Measurements from ENCODE around the gene CEP350.
A peak's percentile ranks its signal among the peaks of the same experiment; 100 is the strongest.
"Not testable (repeated sequence)": the region's sequence is repeated elsewhere in the genome, so short reads cannot be mapped to it uniquely, and the experiment has no call there.

The CEP350 gene

GRCh38 chr1:180123463-180123936, 168.9 kb downstream of the CEP350 start:
- DNase-seq = no peak

- DNase-seq = no peak
These were observed 176.0 kb downstream of the CEP350 start for GRCh38 chr1:180130651-180131050.

DNA sequence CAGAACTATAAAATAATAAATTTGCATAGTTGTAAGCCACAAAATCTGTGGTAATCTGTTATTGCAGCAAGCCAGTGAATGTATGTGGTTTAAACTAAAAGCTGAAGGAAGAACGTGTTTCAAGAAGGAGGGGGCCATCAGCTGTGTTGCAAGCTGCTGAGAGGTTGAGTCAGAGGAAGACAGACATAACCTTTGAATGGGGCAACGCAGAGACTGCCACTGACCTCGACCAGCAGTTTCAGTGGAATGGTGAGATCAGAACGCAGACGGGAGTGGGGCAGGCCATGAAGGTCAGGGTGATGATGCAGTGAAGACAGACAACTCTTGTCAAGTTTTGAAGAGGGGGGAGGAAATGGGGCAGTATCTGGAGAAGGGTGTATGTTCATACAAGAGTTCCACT, 176.9 kb downstream of the CEP350 start:
- DNase-seq = no peak

DNA sequence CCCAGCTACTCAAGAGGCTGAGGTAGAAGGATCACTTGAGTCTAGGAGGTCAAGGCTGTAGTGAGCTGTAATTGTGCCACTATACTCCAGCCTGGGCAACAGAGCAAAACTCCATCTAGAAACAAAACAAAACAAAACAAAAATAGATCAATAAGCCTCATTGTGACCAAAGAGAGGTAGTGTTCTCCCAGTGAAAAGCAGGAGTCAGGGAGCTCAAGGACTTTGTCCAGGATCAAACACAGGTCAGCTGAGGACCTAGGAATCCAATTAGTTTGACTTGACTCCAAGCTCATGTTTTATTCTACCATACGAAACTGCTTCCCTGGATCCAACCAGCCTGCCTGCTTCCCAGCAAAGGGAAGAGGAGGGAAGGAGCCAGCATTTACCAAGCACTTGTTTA, 178.6 kb downstream of the CEP350 start:
- no peak for DNase-seq

GRCh38 chr1:180133688-180134087, 179.1 kb downstream of the CEP350 start:
- not testable (repeated sequence) for DNase-seq

DNA sequence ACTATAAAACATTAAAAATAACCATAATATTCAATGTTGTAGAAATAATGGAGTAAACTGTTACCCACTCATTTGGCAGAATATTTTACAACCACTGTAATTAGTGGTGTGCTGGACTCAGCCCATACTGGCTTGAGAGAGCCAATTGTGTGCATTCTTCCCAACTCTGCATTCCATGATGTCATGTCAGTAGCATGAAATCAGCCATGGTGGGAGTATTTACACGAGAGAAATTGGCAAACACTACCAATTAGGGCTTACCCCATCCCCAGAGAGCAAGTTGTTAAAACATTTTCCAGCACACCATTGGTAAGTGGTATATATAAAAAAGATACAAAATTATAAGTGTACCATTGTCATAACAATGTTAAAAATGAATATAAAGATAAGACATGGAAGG, 180.9 kb downstream of the CEP350 start:
- no peak for DNase-seq

DNA sequence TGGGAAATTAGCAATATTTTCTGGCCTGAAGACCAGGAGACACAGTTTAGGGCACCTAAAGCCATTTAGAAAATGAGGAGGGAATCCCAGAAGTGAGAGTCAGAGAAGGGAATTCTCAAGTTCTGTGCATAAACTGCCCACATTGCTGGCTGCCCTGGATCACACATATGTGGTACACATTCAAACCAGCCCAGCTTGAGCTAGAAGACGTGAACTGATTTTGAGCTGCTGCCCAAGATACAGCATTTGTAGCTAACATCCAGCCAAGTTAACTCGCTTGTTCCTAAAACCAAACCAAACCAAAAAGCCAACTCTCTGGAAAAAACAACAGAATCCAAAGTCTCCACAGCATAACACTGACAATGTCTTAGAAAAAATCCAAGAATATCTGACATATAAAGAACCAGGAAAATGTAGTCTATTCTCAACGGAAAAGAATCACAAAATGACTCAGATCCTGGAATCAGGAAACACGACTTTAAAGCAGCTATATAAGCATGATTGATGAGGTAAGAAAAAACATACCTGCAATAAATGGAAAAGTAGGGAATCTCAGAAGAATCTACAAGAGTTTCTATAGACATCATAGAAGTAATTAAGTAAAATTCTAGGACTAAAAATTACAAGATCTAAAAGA, 181.8 kb downstream of the CEP350 start:
- no peak for DNase-seq

DNA sequence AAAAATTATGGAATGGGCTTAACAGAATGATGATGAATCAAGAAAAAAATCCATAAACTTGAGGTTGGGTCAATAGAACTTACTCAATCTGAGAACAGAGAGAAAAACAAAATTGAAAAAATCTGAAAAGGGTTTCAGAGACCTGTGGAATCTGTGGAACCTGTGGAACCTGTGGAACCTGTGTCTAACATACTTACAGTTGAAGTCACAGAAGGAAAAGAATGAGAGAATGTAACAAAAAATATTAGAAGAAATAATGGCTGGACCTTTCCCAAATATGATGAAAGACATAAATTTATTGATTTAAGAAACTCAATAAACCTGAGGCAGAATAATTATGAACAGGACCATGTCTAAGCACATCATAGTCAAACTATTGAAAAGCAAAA, 182.4 kb downstream of the CEP350 start:
- no peak for DNase-seq

DNA sequence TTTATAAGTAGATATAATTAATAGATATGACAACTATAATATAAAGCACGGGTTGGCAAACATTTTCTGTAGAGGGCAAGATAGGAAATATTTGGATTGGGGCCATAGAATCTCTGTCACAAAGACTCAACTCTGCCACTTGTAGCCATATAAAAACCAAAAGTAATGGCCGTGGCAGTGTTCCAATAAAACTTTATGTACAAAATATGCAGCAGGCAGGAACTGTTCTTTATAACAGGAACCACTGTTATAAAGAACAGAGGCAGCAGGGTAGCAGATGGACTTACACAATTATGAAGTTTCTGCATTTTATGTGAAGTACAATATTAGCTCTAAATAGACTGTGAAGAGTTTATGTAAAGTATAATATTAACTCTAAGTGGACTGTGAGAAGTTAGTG, 183.2 kb downstream of the CEP350 start:
- DNase-seq = no peak

GRCh38 chr1:180141381-180141934, 186.8 kb downstream of the CEP350 start:
- no peak for DNase-seq

GRCh38 chr1:180143359-180143758, 188.7 kb downstream of the CEP350 start:
- DNase-seq = no peak

- no peak for DNase-seq
These were observed 190.2 kb downstream of the CEP350 start for GRCh38 chr1:180144659-180145357.

GRCh38 chr1:180145446-180145845, 190.8 kb downstream of the CEP350 start:
- no peak for DNase-seq

- DNase-seq = no peak
These were observed 196.4 kb downstream of the CEP350 start for GRCh38 chr1:180150982-180151381.

- DNase-seq = no peak
These were observed 196.9 kb downstream of the CEP350 start for GRCh38 chr1:180151508-180151907.

GRCh38 chr1:180152588-180152987, 198.0 kb downstream of the CEP350 start:
- DNase-seq = no peak

DNA sequence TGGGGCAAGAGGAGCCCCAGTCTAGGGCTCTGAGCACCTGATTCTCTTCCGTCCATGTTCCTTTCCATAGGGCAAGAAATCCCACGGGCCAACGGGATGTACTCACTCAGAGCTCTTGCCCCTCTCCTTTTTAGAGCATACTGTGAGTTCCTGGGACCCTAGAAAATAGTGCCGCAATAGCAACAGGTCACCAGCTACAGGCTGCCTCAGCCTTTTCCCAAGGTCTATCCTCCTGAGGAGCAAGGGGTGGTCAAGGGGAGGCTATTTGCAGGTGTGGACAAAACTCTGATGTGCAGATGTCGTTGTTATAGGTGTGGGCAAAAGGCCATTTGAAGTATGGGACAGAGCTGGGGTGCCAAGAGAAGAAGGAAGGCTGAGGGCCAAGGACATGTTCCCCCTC, 198.4 kb downstream of the CEP350 start:
- no peak for DNase-seq

GRCh38 chr1:180154003-180154324, 199.4 kb downstream of the CEP350 start:
- no peak for DNase-seq

DNA sequence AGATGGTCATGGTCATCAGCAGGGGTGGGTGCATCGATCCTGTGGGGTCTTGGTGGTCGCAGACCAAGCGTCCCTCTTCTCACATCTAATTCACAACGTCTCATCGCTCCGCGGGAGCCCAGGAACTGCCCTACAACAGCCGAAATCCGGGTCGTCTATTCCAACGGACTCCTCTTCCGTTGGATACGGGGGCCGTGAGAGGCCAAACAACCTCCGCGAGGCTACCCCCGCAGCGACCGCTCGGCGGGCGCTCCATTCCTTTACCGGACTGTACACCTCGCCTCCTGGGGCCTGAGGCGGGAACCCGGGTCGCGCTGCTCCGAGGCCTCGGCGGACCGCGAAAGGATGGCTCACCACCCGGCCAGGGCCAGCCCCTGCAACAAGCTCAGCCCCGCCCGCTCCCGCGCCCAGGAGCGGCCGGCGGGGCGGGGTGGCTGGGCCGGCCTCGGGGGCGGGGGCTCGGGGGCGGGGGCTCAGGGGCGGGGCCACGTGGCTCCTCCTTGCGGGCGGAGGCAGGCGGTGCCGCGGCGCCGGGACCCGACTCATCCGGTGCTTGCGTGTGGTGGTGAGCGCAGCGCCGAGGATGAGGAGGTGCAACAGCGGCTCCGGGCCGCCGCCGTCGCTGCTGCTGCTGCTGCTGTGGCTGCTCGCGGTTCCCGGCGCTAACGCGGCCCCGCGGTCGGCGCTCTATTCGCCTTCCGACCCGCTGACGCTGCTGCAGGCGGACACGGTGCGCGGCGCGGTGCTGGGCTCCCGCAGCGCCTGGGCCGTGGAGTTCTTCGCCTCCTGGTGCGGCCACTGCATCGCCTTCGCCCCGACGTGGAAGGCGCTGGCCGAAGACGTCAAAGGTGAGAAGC, 199.9 kb downstream of the CEP350 start, which contains the start of gene QSOX1:
Gene QSOX1, plus strand, starts transcription at position 545 of the 857 bp plus-strand sequence. Its CDS starts 39 bp downstream, at position 584.
- peak; percentile 88 for DNase-seq

GRCh38 chr1:180155182-180155682, 200.6 kb downstream of the CEP350 start:
- DNase-seq = no peak

GRCh38 chr1:180156201-180156600, 201.6 kb downstream of the CEP350 start:
- DNase-seq = no peak

- no peak for DNase-seq
These were observed 202.1 kb downstream of the CEP350 start for GRCh38 chr1:180156631-180157091.

- DNase-seq = no peak
These were observed 202.5 kb downstream of the CEP350 start for GRCh38 chr1:180157108-180157507.

Data from stimulated activated naive CD4-positive, alpha-beta T cell treated with Interleukin-2 at 50 U/mL for 16 hours (primary cell).